Liver (tissue), 9 donors: ENCODE data around the gene DGKD. TPM values are rescaled to one million over a fixed set of nuclear protein-coding genes. Genes with fewer than 3 reads are reported as not detected.

Source experiments
- DNase-seq: peaks from one replicate; pipeline ENCODE4 v3.0.0-alpha.2; 2017; ENCODE audit warnings: low spot score
- H3K27ac ChIP-seq, 2 donors: one replicate each; pipeline ENCODE4 v1.7.0; 2013; ENCODE audit warnings: inconsistent platforms in 2 of 2, low read length in 2 of 2, control low read depth in 1 of 2, low read depth in 1 of 2, mild to moderate bottlenecking in 1 of 2
- H3K27me3 ChIP-seq, 4 donors: one replicate each; pipeline versions ENCODE4 v1.6.1 to v1.7.0; 2013; ENCODE audit warnings: low read length in 3 of 4, inconsistent platforms in 1 of 4, mild to moderate bottlenecking in 1 of 4, moderate library complexity in 1 of 4; ENCODE audit not compliant: control insufficient read depth in 4 of 4, insufficient read depth in 4 of 4
- H3K36me3 ChIP-seq, 4 donors: one replicate each; pipeline versions ENCODE4 v1.6.1 to v1.7.0; 2013; ENCODE audit warnings: low read length in 3 of 4, mild to moderate bottlenecking in 3 of 4, low read depth in 1 of 4, moderate library complexity in 1 of 4; ENCODE audit not compliant: control insufficient read depth in 4 of 4, insufficient read depth in 3 of 4
- H3K4me1 ChIP-seq, 4 donors: one replicate each; pipeline versions ENCODE4 v1.6.1 to v1.7.0; 2013; ENCODE audit warnings: low read length in 3 of 4, mild to moderate bottlenecking in 3 of 4, moderate library complexity in 1 of 4; ENCODE audit not compliant: control insufficient read depth in 4 of 4, insufficient read depth in 4 of 4
- H3K4me3 ChIP-seq, 3 donors: one replicate each; pipeline versions ENCODE4 v1.6.1 to v1.7.0; 2013; ENCODE audit warnings: low read length in 3 of 3, control low read depth in 1 of 3, low read depth in 1 of 3, mild to moderate bottlenecking in 1 of 3
- H3K9ac ChIP-seq, 2 donors: one replicate each; pipeline ENCODE4 v1.7.0; 2013; ENCODE audit warnings: low read length in 2 of 2, mild to moderate bottlenecking in 2 of 2, moderate library complexity in 2 of 2, control low read depth in 1 of 2, low read depth in 1 of 2
- H3K9me3 ChIP-seq, 4 donors: one replicate each; pipeline versions ENCODE4 v1.6.1 to v1.7.0; 2013; ENCODE audit warnings: low read length in 3 of 4; ENCODE audit not compliant: control insufficient read depth in 4 of 4
- ATF3 ChIP-seq: IDR thresholded peaks from 2 replicates; pipeline ENCODE4 v1.6.1; 2016; ENCODE audit warnings: antibody characterized with exemption
- CTCF ChIP-seq: fragments of 150-350 bp; IDR thresholded peaks from 2 replicates; pipeline ENCODE4 v1.5.1; 2017; ENCODE audit warnings: improper control_type of control experiment, low read depth, low read length; ENCODE audit not compliant: missing input control
- EGR1 ChIP-seq, 2 donors: IDR thresholded peaks; 2 replicates each; pipeline ENCODE4 v1.6.1; 2016 to 2018; ENCODE audit warnings: antibody characterized with exemption in 2 of 2, low read depth in 2 of 2
- FOXA1 ChIP-seq: IDR thresholded peaks from 2 replicates; pipeline ENCODE4 v1.6.1; 2016; ENCODE audit warnings: antibody characterized with exemption
- FOXA2 ChIP-seq: IDR thresholded peaks from 2 replicates; pipeline ENCODE4 v1.6.1; 2016; ENCODE audit warnings: antibody characterized with exemption
- GABPA ChIP-seq, 2 donors: IDR thresholded peaks in 1 of 2; conservative IDR thresholded peaks in 1 of 2; 2 replicates each; pipeline ENCODE4 v1.6.1; 2016; ENCODE audit warnings: antibody characterized with exemption in 2 of 2, mild to moderate bottlenecking in 1 of 2, moderate library complexity in 1 of 2
- HNF4A ChIP-seq, 2 donors: conservative IDR thresholded peaks; 2 replicates each; pipeline ENCODE4 v1.6.1; 2016; ENCODE audit warnings: antibody characterized with exemption in 2 of 2, mild to moderate bottlenecking in 2 of 2
- HNF4G ChIP-seq: IDR thresholded peaks from 2 replicates; pipeline ENCODE4 v1.6.1; 2016; ENCODE audit warnings: antibody characterized with exemption
- JUND ChIP-seq, 2 donors: IDR thresholded peaks; 2 replicates each; pipeline ENCODE4 v1.6.1; 2016; ENCODE audit warnings: antibody characterized with exemption in 2 of 2
- MAX ChIP-seq: IDR thresholded peaks from 2 replicates; pipeline ENCODE4 v1.6.1; 2016; ENCODE audit warnings: antibody characterized with exemption
- NR2F2 ChIP-seq: IDR thresholded peaks from 2 replicates; pipeline ENCODE4 v1.6.1; 2016; ENCODE audit warnings: antibody characterized with exemption
- RAD21 ChIP-seq, 2 donors: IDR thresholded peaks; 2 replicates each; pipeline ENCODE4 v1.6.1; 2016; ENCODE audit warnings: antibody characterized with exemption in 2 of 2, mild to moderate bottlenecking in 2 of 2
- REST ChIP-seq: IDR thresholded peaks from 2 replicates; pipeline ENCODE4 v1.6.1; 2016; ENCODE audit warnings: antibody characterized with exemption, mild to moderate bottlenecking
- RXRA ChIP-seq, 2 donors: IDR thresholded peaks; 2 replicates each; pipeline ENCODE4 v1.6.1; 2017 to 2018; ENCODE audit warnings: antibody characterized with exemption in 2 of 2, mild to moderate bottlenecking in 1 of 2
- SP1 ChIP-seq: IDR thresholded peaks from 2 replicates; pipeline ENCODE4 v1.6.1; 2018; ENCODE audit warnings: antibody characterized with exemption, mild to moderate bottlenecking
- YY1 ChIP-seq: IDR thresholded peaks from 2 replicates; pipeline ENCODE4 v1.6.1; 2016; ENCODE audit warnings: antibody characterized with exemption, mild to moderate bottlenecking
- ZBTB33 ChIP-seq: IDR thresholded peaks from 2 replicates; pipeline ENCODE4 v1.6.1; 2016; ENCODE audit warnings: antibody characterized with exemption
- WGBS: extraction: QIAGEN DNeasy Blood & Tissue Kit; methylation state at CpG from one replicate; pipeline ENCODE4 v1.1.7; 2013; 5-methylcytosine and 5-hydroxymethylcytosine counted together
- polyA plus RNA-seq, 2 donors: library from polyadenylated mRNA; stranded (reverse) in 1 of 2; unstranded in 1 of 2; fragments of 200-250 nt in 1 of 2; fragments of >200 nt in 1 of 2; fragmentation: Nextera tagmentation in 1 of 2; extraction: Ambion mirVana in 1 of 2; gene quantifications; one replicate each; pipeline versions ENCODE4 v1.2.1 to v1.2.3, GENCODE V29; 2013 to 2015
- total RNA-seq, 2 donors: library from RNA; depleted of rRNA; stranded (reverse); fragments of >200 nt; gene quantifications; one replicate each; pipeline ENCODE4 v1.2.3, GENCODE V29; 2014
- donor health status: healthy.
- donor health status: healthy.
- donor health status: healthy.
- donor health status: healthy.
- donor health status: healthy.

The DGKD gene
- total and polyA plus RNA-seq, 4 donors: 4.8 to 16.4 (median 8.2) TPM

GRCh38 chr2:233363744-233364235 is 9.5 kb downstream of the DGKD start:
- TF ChIP-seq MAX (no peak), CTCF (no peak), ATF3 (no peak), FOXA1 (no peak), GABPA (IDR thresholded peaks at IDR 0.05 in 1 of 2, conservative IDR thresholded peaks at IDR 0.05 in 1 of 2) (no peak), REST (no peak), FOXA2 (no peak), HNF4G (no peak), YY1 (no peak), RAD21 (IDR thresholded peaks at IDR 0.05) (no peak), SP1 (no peak), EGR1 (IDR thresholded peaks at IDR 0.05; ENCODE audit: low read depth in 2 of 2) (no peak), RXRA (IDR thresholded peaks at IDR 0.05) (no peak), ZBTB33 (no peak), NR2F2 (no peak), JUND (IDR thresholded peaks at IDR 0.05) (no peak), HNF4A (conservative IDR thresholded peaks at IDR 0.05) (no peak)
- H3K4me1 ChIP-seq: no peaks in the 10 kb centered on the region
- DNase-seq: no peak
- peaks cover 0 to 6% (median under 1%) of the 10 kb centered on the region in 4 donors for H3K36me3 ChIP-seq
- H3K9ac ChIP-seq: no peak overlapping the region
- H3K27me3 ChIP-seq: no peaks in the 10 kb centered on the region
- 95% methylated on average over 6 of the region's 6 CpGs for WGBS
- H3K4me3 ChIP-seq: no peak overlapping the region
- H3K27ac ChIP-seq: no peak overlapping the region
- H3K9me3 ChIP-seq: peaks cover 0 to 3% (median 0%) of the 10 kb centered on the region in 4 donors
